ENCODE data around the gene C5orf63.
"Not testable (repeated sequence)": the region's sequence is repeated elsewhere in the genome, so short reads cannot be mapped to it uniquely, and the experiment has no call there.

C5orf63 gene

GRCh38 chr5:127010362-127010761 lies 62.9 kb downstream of the C5orf63 start:
- DNase-seq (ENCODE audit: extremely low read depth in 1 of 2, low read depth in 1 of 2), result no peak

GRCh38 chr5:127009784-127010183 lies 63.5 kb downstream of the C5orf63 start:
- DNase-seq (ENCODE audit: extremely low read depth in 1 of 2, low read depth in 1 of 2), result no peak

GRCh38 chr5:127008300-127008975 lies 64.9 kb downstream of the C5orf63 start:
- no peak for DNase-seq (ENCODE audit: extremely low read depth in 1 of 2, low read depth in 1 of 2)

- no peak for DNase-seq (ENCODE audit: extremely low read depth in 1 of 2, low read depth in 1 of 2)
These were observed 65.8 kb downstream of the C5orf63 start for GRCh38 chr5:127007522-127007921.

GRCh38 chr5:127006744-127007143 lies 66.6 kb downstream of the C5orf63 start:
- DNase-seq (ENCODE audit: extremely low read depth in 1 of 2, low read depth in 1 of 2), result no peak

- DNase-seq (ENCODE audit: extremely low read depth in 1 of 2, low read depth in 1 of 2), result not testable (repeated sequence)
These were observed 68.0 kb downstream of the C5orf63 start for GRCh38 chr5:127005282-127005681.

- DNase-seq (ENCODE audit: extremely low read depth in 1 of 2, low read depth in 1 of 2), result no peak
These were observed 68.6 kb downstream of the C5orf63 start for GRCh38 chr5:127004721-127005120.

- no peak for DNase-seq (ENCODE audit: extremely low read depth in 1 of 2, low read depth in 1 of 2)
These were observed 69.4 kb downstream of the C5orf63 start for GRCh38 chr5:127003798-127004495.

GRCh38 chr5:127002390-127002789 lies 70.9 kb downstream of the C5orf63 start:
- DNase-seq (ENCODE audit: extremely low read depth in 1 of 2, low read depth in 1 of 2), result no peak

- DNase-seq (ENCODE audit: extremely low read depth in 1 of 2, low read depth in 1 of 2), result no peak
These were observed 71.5 kb downstream of the C5orf63 start for GRCh38 chr5:127001621-127002296.
